HCT116 (cell line): ENCODE measurements around the gene LRRC70.

ENCODE experiments used
- CTCF ChIP-seq, 3 experiments: fragments of 200-600 bp in 1 of 3; sonication (generic) in 1 of 3; IDR thresholded peaks in 2 of 3; conservative IDR thresholded peaks in 1 of 3; 2 replicates each; pipeline ENCODE4 v1.5.1; 2012 to 2017; ENCODE audit warnings: low read depth in 2 of 3, low read length in 2 of 3, antibody characterized with exemption in 1 of 3, borderline replicate concordance in 1 of 3, control low read depth in 1 of 3, mild to moderate bottlenecking in 1 of 3, mixed read lengths in 1 of 3, mixed run types in 1 of 3, moderate library complexity in 1 of 3; ENCODE audit not compliant: insufficient read depth in 1 of 3
- EZH2 ChIP-seq: fragments of 200-600 bp; sonication (generic); IDR thresholded peaks from 2 replicates; pipeline ENCODE4 v1.6.1; 2017; ENCODE audit warnings: antibody characterized with exemption, mixed run types
- EZH2phosphoT487 ChIP-seq: fragments of 200-600 bp; IDR thresholded peaks from 2 replicates; pipeline ENCODE4 v1.6.1; 2018; ENCODE audit warnings: antibody characterized with exemption, borderline replicate concordance
- MAX ChIP-seq: IDR thresholded peaks from 2 replicates; pipeline ENCODE4 v1.6.1; 2012
- POLR2A ChIP-seq: IDR thresholded peaks from 2 replicates; pipeline ENCODE4 v1.7.0; 2011; ENCODE audit warnings: borderline replicate concordance; ENCODE audit not compliant: insufficient read depth, insufficient read length; ENCODE audit errors: extremely low read depth
- POLR2AphosphoS5 ChIP-seq: IDR thresholded peaks from 2 replicates; pipeline ENCODE4 v1.6.1; 2011; ENCODE audit warnings: mild to moderate bottlenecking, low read depth, low read length, moderate library complexity
- RAD21 ChIP-seq: IDR thresholded peaks from 2 replicates; pipeline ENCODE4 v1.6.1; 2012; ENCODE audit warnings: low read depth, mild to moderate bottlenecking
- REST ChIP-seq: IDR thresholded peaks from 2 replicates; pipeline ENCODE4 v1.6.1; 2012; ENCODE audit warnings: low read depth
- SIN3A ChIP-seq: IDR thresholded peaks from 2 replicates; pipeline ENCODE4 v1.6.1; 2012; ENCODE audit warnings: low read depth
- YY1 ChIP-seq: IDR thresholded peaks from 2 replicates; pipeline ENCODE4 v1.6.1; 2011; ENCODE audit warnings: low read length, low read depth, moderate library complexity, mild to moderate bottlenecking; ENCODE audit not compliant: insufficient replicate concordance; ENCODE audit errors: extremely low read depth

- TF ChIP-seq CTCF (IDR thresholded peaks at IDR 0.05 in 2 of 3, conservative IDR thresholded peaks at IDR 0.05 in 1 of 3; ENCODE audit: borderline replicate concordance in 1 of 3, insufficient read depth in 1 of 3, low read depth in 2 of 3, low read length in 2 of 3) (no peak), REST (no peak), POLR2A (no peak), EZH2 (no peak), EZH2phosphoT487 (no peak), POLR2AphosphoS5 (no peak), SIN3A (no peak), MAX (no peak), YY1 (no peak), RAD21 (no peak)
Observed at GRCh38 chr5:62585751-62586150, 7.1 kb downstream of the LRRC70 start.
